ENCODE measurements around the gene PLXNA4. TPM values are rescaled to one million over a fixed set of nuclear protein-coding genes. Genes with fewer than 3 reads are reported as not detected.

PLXNA4 gene
- total RNA-seq, 1 donor from 2014 or later: 5.2 TPM

GRCh38 chr7:132399367-132399766 lies 176.9 kb downstream of the PLXNA4 start:
- Mint-ChIP-seq H3K27ac (no peak overlapping the region), H3K4me1 (no peaks in the 10 kb centered on the region), H3K9me3 (peaks cover 4% of the 10 kb centered on the region), H3K27me3 (ENCODE audit: low read depth) (peaks cover 42% of the 10 kb centered on the region), H3K36me3 (no peaks in the 10 kb centered on the region), H3K4me3 (no peak overlapping the region)
- DNase-seq (ENCODE audit: low spot score in 2 of 2, unreplicated experiment in 2 of 2): no peak
- TF ChIP-seq CTCF (IDR thresholded peaks at IDR 0.05; ENCODE audit: unreplicated experiment): no peak

GRCh38 chr7:132398253-132398925 lies 177.9 kb downstream of the PLXNA4 start:
- peaks cover 4% of the 10 kb centered on the region for H3K9me3 Mint-ChIP-seq
- H3K4me3 Mint-ChIP-seq: no peak overlapping the region
- no peak overlapping the region for H3K27ac Mint-ChIP-seq
- H3K27me3 Mint-ChIP-seq (ENCODE audit: low read depth): peaks cover 50% of the 10 kb centered on the region
- no peaks in the 10 kb centered on the region for H3K36me3 Mint-ChIP-seq
- no peak for DNase-seq (ENCODE audit: low spot score in 2 of 2, unreplicated experiment in 2 of 2)
- no peak for TF ChIP-seq CTCF (IDR thresholded peaks at IDR 0.05; ENCODE audit: unreplicated experiment)
- peaks cover 7% of the 10 kb centered on the region for H3K4me1 Mint-ChIP-seq

- H3K27me3 Mint-ChIP-seq (ENCODE audit: low read depth): peaks cover 49% of the 10 kb centered on the region
These were observed 179.2 kb downstream of the PLXNA4 start for GRCh38 chr7:132397070-132397469.

GRCh38 chr7:132395361-132395760 lies 180.9 kb downstream of the PLXNA4 start:
- Mint-ChIP-seq H3K36me3 (no peaks in the 10 kb centered on the region), H3K9me3 (no peaks in the 10 kb centered on the region), H3K27ac (no peak overlapping the region), H3K27me3 (ENCODE audit: low read depth) (peaks cover 52% of the 10 kb centered on the region), H3K4me1 (peaks cover 13% of the 10 kb centered on the region), H3K4me3 (no peak overlapping the region)
- TF ChIP-seq CTCF (IDR thresholded peaks at IDR 0.05; ENCODE audit: unreplicated experiment): no peak
- DNase-seq (ENCODE audit: low spot score in 2 of 2, unreplicated experiment in 2 of 2): no peak

More at GRCh38 chr7:132397070-132397469, 179.2 kb downstream of the PLXNA4 start:
- Mint-ChIP-seq H3K36me3 (no peaks in the 10 kb centered on the region), H3K4me1 (peaks cover 7% of the 10 kb centered on the region), H3K4me3 (no peak overlapping the region), H3K27ac (no peak overlapping the region), H3K9me3 (peaks cover 4% of the 10 kb centered on the region)
- TF ChIP-seq CTCF (IDR thresholded peaks at IDR 0.05; ENCODE audit: unreplicated experiment): no peak
- no peak for DNase-seq (ENCODE audit: low spot score in 2 of 2, unreplicated experiment in 2 of 2)

- Mint-ChIP-seq H3K27me3 (ENCODE audit: low read depth) (peaks cover 51% of the 10 kb centered on the region), H3K4me1 (peaks cover 13% of the 10 kb centered on the region), H3K4me3 (no peak overlapping the region), H3K36me3 (no peaks in the 10 kb centered on the region), H3K27ac (no peak overlapping the region), H3K9me3 (peaks cover 2% of the 10 kb centered on the region)
- TF ChIP-seq CTCF (IDR thresholded peaks at IDR 0.05; ENCODE audit: unreplicated experiment): no peak
- DNase-seq (ENCODE audit: low spot score in 2 of 2, unreplicated experiment in 2 of 2): no peak
These were observed 181.7 kb downstream of the PLXNA4 start for GRCh38 chr7:132394283-132395198.
